NCI-H146 treated with DMSO at 0.1 percent for 48 hours (cell line): Measurements from ENCODE around the gene SMOC1.

ENCODE experiments used
- DNase-seq: peaks from one replicate; lab custom pipeline; 2025; ENCODE audit not compliant: unreplicated experiment; lab: John Stamatoyannopoulos, UW

SMOC1 gene

GRCh38 chr14:70006699-70007098, 127.5 kb downstream of the SMOC1 start:
- DNase-seq: no peak

GRCh38 chr14:70008284-70009262, 129.4 kb downstream of the SMOC1 start:
- DNase-seq: no peak

- no peak for DNase-seq
Measured at GRCh38 chr14:70009961-70010360, 130.7 kb downstream of the SMOC1 start.

GRCh38 chr14:70011098-70011497, 131.9 kb downstream of the SMOC1 start:
- no peak for DNase-seq

GRCh38 chr14:70011708-70012107, 132.5 kb downstream of the SMOC1 start:
- DNase-seq: no peak

- DNase-seq: no peak
Measured at GRCh38 chr14:70013271-70013873, 134.2 kb downstream of the SMOC1 start.

- DNase-seq: no peak
Measured at GRCh38 chr14:70014406-70015095, 135.3 kb downstream of the SMOC1 start.

- DNase-seq: no peak
Measured at GRCh38 chr14:70018230-70018629, 139.0 kb downstream of the SMOC1 start.

GRCh38 chr14:70018713-70019211, 139.5 kb downstream of the SMOC1 start:
- DNase-seq: no peak

GRCh38 chr14:70019695-70020094, 140.5 kb downstream of the SMOC1 start:
- DNase-seq: no peak

GRCh38 chr14:70020352-70021170, 141.3 kb downstream of the SMOC1 start:
- no peak for DNase-seq

- DNase-seq: no peak
Measured at GRCh38 chr14:70021548-70022220, 142.5 kb downstream of the SMOC1 start.

- DNase-seq: no peak
Measured at GRCh38 chr14:70022771-70023445, 143.7 kb downstream of the SMOC1 start.

- no peak for DNase-seq
Measured at GRCh38 chr14:70023871-70024270, 144.7 kb downstream of the SMOC1 start.

- DNase-seq: no peak
Measured at GRCh38 chr14:70027785-70028428, 148.7 kb downstream of the SMOC1 start.

- no peak for DNase-seq
Measured at GRCh38 chr14:70029296-70030132, 150.3 kb downstream of the SMOC1 start.

- no peak for DNase-seq
Measured at GRCh38 chr14:70032016-70032415, 152.8 kb downstream of the SMOC1 start.

- DNase-seq: no peak
Measured at GRCh38 chr14:70032447-70032846, 153.2 kb downstream of the SMOC1 start.
